HG03045 (cell line): ENCODE measurements around the gene PSMB2.

ENCODE experiments used
- ATAC-seq: cut with Tn5 transposase; IDR thresholded peaks from one replicate; pipeline ENCODE4 v1.9.1; 2021; ENCODE audit warnings: mild to moderate bottlenecking, moderate library complexity; ENCODE audit not compliant: unreplicated experiment

PSMB2 gene

GRCh38 chr1:35574125-35574654 is 67.1 kb downstream of the PSMB2 start:
- ATAC-seq: no peak

- no peak for ATAC-seq
These were observed 67.9 kb downstream of the PSMB2 start, which contains the start of gene TFAP2E for GRCh38 chr1:35573198-35574124. Gene TFAP2E, plus strand, starts transcription at chr1:35573314. Its CDS starts 264 bp downstream, at chr1:35573578.

GRCh38 chr1:35572296-35572695 is 69.0 kb downstream of the PSMB2 start:
- no peak for ATAC-seq

- ATAC-seq: no peak
These were observed 70.1 kb downstream of the PSMB2 start for GRCh38 chr1:35571263-35571662.

GRCh38 chr1:35570589-35571137 is 70.7 kb downstream of the PSMB2 start:
- ATAC-seq: no peak

- no peak for ATAC-seq
These were observed 71.4 kb downstream of the PSMB2 start for GRCh38 chr1:35569936-35570335.

GRCh38 chr1:35568975-35569395 is 72.3 kb downstream of the PSMB2 start:
- ATAC-seq: no peak

- no peak for ATAC-seq
These were observed 73.3 kb downstream of the PSMB2 start for GRCh38 chr1:35567947-35568558.

- ATAC-seq: no peak
These were observed 75.6 kb downstream of the PSMB2 start for GRCh38 chr1:35565742-35566133.

GRCh38 chr1:35564884-35565741 is 76.2 kb downstream of the PSMB2 start:
- ATAC-seq: no peak

GRCh38 chr1:35564037-35564883 is 77.1 kb downstream of the PSMB2 start:
- no peak for ATAC-seq

GRCh38 chr1:35563166-35563565 is 78.2 kb downstream of the PSMB2 start:
- ATAC-seq: no peak

GRCh38 chr1:35561972-35562680 is 79.2 kb downstream of the PSMB2 start:
- ATAC-seq: no peak

GRCh38 chr1:35561297-35561971 is 79.9 kb downstream of the PSMB2 start:
- no peak for ATAC-seq

GRCh38 chr1:35560256-35561225 is 80.8 kb downstream of the PSMB2 start:
- ATAC-seq: no peak

GRCh38 chr1:35559317-35559944 is 81.9 kb downstream of the PSMB2 start:
- ATAC-seq: no peak
